ENCODE results near the gene CD46.

CD46 gene

GRCh38 chr1:207817778-207818751 is 66.2 kb downstream of the CD46 start:
- DNase-seq, result no peak

DNA sequence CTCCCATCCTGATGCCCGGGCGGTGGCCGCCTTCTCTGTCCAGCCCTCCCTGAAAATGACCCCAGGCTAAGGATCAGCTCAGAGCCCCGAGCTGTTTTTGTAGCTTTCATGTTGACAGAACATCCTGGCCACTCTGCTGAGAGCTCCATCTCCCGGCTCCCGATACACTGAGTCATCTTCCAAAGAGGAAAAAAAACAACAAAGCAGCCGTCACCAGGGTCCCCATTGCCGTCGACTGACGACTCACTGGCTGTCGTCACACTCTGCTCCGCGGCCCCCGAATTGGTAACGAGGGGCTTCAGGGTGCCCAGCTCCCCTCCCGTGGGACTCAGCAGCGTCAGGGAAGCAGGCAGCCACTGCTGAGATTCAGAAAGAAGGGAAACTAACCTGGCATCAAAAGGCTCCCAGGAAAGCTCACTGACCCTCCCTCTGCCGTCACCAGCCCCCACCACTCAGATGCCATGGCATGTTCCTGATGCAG is 67.2 kb downstream of the CD46 start:
- no peak for DNase-seq

DNA sequence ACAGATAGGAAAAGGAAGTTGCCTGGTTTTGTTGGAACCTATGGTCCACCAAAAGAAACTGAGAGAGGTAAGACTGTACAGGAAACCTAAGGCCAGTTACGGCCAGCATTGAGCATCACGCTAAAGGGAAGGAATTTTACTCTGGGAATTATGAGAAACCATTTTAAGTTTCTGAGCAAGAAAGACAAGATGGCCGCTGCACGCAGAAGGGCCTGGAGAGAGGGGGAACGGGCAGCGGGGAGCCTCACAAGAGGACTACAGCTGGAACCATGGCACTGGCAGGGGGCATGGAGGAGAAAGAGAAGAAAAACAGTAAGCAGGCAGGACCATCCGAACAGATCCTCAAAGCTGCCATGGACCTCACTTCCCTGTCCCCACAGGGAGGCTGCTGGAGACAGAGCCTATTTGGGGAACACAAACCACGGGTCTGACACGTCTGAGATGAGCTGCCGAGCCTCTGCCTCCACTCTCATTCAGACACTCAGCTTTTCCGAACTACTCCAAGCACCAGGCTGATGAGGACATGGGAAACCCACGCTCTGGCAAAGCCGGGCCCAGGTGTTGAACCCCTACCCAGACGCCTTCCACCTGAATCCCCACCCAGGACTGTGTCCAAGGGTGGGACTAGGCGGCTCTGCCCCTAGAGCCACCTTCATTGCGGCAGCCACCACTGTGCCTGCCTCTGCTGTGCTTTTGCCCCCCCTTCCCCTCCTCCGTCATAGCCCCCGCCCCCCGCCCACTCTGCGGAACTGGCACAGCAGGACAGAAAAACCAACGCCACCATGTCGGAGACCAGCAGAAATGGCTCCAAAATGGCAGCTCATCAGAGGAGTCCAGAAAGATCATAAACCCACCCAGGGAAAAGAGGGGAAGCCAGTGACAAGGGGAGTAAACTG is 69.0 kb downstream of the CD46 start:
- DNase-seq, result no peak

GRCh38 chr1:207821464-207822045 is 69.7 kb downstream of the CD46 start:
- no peak for DNase-seq

DNA sequence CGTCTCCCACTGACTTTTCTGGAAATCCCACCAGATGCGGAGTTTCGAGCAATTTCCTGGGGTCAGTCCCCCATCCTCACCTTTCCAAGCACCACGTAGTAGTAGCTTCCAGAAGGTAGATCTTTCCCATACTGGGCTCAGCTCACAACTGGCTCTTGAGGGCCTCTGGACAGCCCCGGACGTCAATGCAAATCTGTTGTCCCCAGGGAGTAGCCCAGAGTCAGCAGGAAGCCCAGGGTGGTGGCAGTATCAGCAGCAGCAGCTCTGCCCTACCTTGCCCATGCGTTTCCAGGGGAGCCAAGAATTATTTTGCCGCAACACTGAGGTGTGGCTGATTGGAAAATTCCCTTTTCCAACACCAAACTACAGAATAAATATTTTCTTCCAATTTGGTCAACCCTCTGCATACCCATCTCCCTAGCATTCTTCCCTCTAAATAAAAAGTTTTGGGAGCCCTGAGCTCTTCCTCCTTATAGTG is 70.3 kb downstream of the CD46 start:
- no peak for DNase-seq

- peak; percentile 69 for DNase-seq
Measured at GRCh38 chr1:207822602-207823451, 71.0 kb downstream of the CD46 start.

DNA sequence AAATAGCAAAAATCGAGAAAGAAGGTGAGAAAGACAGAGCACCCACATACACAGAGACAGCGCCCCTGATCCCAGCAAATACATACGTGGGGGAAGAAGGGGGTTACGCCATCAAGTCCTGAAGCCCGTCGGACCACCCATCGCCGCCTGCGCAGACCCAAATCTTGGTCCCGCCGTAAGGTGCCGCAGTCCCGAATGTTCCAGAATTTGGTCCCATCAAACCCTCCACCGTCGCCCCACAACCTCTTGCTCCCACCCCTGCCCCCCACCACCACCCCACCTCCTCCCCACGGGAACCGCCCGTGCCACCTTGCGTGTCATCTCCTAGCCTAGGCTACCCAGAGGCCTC is 71.7 kb downstream of the CD46 start:
- no peak for DNase-seq

GRCh38 chr1:207823880-207824566 is 72.2 kb downstream of the CD46 start:
- peak; percentile 74 for DNase-seq

GRCh38 chr1:207824691-207825408 is 73.0 kb downstream of the CD46 start:
- DNase-seq, result peak; percentile 42

DNA sequence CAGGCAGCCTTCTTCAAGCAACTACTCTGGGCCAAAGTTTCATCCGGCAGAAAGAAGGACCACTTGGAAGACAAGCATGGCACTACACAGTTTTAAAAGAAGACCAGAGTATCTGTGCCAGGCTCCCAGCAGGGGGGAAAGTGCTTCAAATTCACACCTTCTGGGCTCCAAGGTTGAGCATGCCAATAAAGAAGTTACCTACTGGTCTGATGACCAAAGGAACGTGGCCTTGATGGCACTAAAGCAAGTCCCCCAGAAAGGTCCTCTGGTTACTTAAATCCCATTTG is 73.5 kb downstream of the CD46 start:
- no peak for DNase-seq

- DNase-seq, result peak; percentile 86
Measured at GRCh38 chr1:207825719-207826556, 74.1 kb downstream of the CD46 start.

DNA sequence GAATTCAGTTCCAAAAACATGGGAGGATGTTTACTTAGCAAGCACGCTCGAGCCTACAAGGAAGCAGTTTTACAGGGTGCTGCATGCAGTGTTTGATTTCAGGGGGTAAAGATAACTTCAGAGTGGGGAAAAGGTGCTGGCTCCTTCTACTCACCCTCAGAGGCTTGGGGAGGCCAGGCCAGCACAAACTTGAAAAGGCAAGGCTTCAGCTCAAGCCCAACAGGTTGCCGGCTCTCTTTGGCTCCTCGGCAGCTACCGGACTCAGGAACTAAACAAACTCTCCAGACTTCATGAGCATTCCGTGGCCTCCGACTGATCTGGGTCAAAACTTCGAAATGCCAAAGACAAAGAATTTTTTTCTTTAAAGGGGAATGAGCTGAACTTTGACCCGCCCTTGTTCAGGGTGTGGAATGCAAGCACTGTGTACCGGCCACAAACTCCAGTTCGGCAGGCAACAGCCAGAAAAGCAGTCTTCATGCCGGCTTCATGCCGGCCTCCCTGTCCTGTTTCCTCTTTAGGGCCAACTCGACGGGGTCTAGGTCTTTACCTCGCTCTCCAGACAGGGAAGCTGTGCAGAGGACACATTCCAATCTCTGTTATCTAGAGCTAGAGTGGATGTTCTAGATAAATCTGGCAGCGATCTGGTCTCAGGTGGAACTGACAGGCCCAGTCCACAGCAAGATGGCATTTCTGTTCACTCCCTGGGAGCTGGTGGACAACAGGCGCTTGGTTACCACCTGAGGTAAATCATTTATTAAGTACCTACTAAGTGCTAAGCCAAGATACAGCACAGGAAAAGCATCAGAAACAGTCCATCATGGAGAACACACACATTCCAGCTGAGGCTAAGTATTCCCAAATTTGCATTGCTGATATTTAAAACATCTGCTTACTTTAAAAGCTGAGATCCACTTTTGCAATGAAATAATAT is 75.0 kb downstream of the CD46 start:
- no peak for DNase-seq

DNA sequence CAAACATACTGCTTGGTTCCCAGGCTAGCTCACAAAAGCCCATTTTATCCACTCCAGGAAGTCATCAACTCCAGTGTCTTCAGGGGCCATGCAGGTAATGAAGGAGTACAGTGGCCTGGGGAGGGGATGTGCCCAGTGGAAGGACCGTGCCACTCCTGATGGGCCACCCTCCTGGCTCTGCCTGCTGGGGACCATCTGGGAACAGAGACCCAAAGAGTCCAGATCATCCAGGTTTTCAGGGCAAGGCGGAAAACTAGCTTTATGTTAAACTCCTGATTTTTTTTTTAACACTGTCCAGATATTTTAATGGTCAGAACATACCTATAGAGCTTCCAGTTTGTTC is 75.6 kb downstream of the CD46 start:
- DNase-seq, result no peak

GRCh38 chr1:207828046-207828445 is 76.2 kb downstream of the CD46 start:
- no peak for DNase-seq

- peak; percentile 67 for DNase-seq
Measured at GRCh38 chr1:207828485-207829158, 76.8 kb downstream of the CD46 start.

DNA sequence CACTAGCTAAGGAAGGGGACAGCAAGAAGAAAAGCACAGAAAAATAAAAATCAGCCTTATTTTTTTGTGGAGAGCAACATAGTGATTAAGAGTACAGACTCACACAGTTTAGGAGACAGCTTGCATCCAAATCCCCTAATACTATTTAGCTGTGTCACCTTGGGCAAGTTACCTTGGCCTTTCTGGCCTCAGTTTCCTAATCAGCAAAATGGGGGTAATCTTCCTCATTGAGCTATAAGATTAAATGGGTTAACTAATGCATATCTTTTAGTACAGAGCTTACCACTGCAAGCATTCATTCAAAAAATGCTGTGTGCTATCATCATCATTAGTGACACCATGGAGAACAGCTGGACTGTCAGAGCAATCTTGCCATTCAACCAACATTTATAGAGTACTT is 77.7 kb downstream of the CD46 start:
- no peak for DNase-seq

- DNase-seq, result no peak
Measured at GRCh38 chr1:207830788-207831187, 78.9 kb downstream of the CD46 start.
